Neural cell (in vitro differentiated cells): ENCODE measurements around the gene GMPPA.

Source experiments
- EP300 ChIP-seq: fragments of 450-650 bp; conservative IDR thresholded peaks from 2 replicates; pipeline ENCODE4 v1.6.1; 2014; ENCODE audit warnings: antibody characterized with exemption, mild to moderate bottlenecking, moderate library complexity; ENCODE audit not compliant: poor library complexity, severe bottlenecking
- EZH2 ChIP-seq: fragments of 200-600, 300-800 bp; shearing (Covaris generic), sonication (generic); IDR thresholded peaks from 2 replicates; pipeline ENCODE4 v1.6.1; 2014; ENCODE audit warnings: antibody characterized with exemption, low read length, borderline replicate concordance, mild to moderate bottlenecking; ENCODE audit not compliant: insufficient read depth, poor library complexity, severe bottlenecking
- TF ChIP-seq, protein P1 (sequence below): fragments of 450-650 bp; IDR thresholded peaks from 2 replicates; pipeline ENCODE4 v1.5.1; 2014; ENCODE audit warnings: antibody characterized with exemption, mild to moderate bottlenecking, moderate library complexity; ENCODE audit not compliant: poor library complexity, severe bottlenecking

DNA sequence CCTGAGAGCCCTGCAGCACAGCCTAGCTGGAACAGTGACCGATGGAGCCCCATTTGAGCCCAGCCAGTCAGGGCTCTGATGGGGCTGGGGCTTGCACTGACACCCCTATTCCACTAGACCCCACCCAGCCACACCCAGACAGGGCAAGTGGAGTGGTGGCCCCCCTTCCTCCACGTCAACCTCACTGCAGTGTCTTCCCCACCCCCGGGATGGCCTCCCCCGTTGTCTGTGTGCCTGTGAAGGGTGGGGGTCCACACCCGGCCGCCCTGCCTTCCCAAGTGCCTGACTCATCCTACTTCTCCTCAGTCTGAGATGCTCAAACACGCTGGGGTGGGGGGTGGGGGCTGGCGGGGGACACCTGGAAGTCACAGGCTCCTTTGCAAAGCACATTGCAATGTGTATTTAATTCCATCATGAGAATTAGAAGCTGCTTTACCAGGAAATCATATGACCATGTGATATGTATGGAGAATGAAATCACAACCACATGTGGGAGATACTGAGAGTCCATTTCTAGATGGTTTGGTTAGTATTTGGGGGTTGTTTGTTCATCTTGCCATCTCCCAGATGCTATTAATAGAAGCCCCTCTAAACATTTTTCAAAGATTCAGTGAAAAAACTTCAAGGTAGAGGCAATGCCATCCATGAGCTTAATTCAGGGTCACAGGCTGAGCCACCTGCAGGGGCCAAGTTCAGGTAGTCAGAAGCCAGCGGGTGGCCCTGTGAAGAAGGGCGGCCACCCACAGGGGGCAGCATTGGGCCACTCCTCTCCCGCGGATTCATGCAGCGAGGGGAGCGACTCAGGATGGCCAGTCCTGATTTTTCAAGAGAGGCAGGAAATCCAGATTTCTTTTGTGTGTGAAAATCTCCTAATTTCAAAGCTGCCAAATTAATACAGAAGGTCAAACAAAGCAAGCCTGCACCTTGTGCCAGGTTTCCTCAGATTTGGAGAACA lies 22.7 kb upstream of the GMPPA start:
- TF ChIP-seq, protein P1, sequence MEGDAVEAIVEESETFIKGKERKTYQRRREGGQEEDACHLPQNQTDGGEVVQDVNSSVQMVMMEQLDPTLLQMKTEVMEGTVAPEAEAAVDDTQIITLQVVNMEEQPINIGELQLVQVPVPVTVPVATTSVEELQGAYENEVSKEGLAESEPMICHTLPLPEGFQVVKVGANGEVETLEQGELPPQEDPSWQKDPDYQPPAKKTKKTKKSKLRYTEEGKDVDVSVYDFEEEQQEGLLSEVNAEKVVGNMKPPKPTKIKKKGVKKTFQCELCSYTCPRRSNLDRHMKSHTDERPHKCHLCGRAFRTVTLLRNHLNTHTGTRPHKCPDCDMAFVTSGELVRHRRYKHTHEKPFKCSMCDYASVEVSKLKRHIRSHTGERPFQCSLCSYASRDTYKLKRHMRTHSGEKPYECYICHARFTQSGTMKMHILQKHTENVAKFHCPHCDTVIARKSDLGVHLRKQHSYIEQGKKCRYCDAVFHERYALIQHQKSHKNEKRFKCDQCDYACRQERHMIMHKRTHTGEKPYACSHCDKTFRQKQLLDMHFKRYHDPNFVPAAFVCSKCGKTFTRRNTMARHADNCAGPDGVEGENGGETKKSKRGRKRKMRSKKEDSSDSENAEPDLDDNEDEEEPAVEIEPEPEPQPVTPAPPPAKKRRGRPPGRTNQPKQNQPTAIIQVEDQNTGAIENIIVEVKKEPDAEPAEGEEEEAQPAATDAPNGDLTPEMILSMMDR: peak; percentile 87
- no peak for TF ChIP-seq EP300
- no peak for TF ChIP-seq EZH2
